Ishikawa (cell line): ENCODE results near the gene LHX1.

Experiments
- CEBPB ChIP-seq: IDR thresholded peaks from 2 replicates; pipeline ENCODE4 v1.6.1; 2012
- CREB1 ChIP-seq: IDR thresholded peaks from 2 replicates; pipeline ENCODE4 v1.6.1; 2012; ENCODE audit warnings: low read depth
- EGR1 ChIP-seq: IDR thresholded peaks from 2 replicates; pipeline ENCODE4 v1.6.1; 2012
- EP300 ChIP-seq: IDR thresholded peaks from 2 replicates; pipeline ENCODE4 v1.6.1; 2012; ENCODE audit warnings: borderline replicate concordance
- FOXM1 ChIP-seq: IDR thresholded peaks from 2 replicates; pipeline ENCODE4 v1.6.1; 2012; ENCODE audit warnings: low read depth, borderline replicate concordance
- NFIC ChIP-seq: IDR thresholded peaks from 2 replicates; pipeline ENCODE4 v1.6.1; 2012
- RAD21 ChIP-seq: IDR thresholded peaks from 2 replicates; pipeline ENCODE4 v1.6.1; 2012; ENCODE audit warnings: low read depth
- REST ChIP-seq: IDR thresholded peaks from 2 replicates; pipeline ENCODE4 v1.6.1; 2012; ENCODE audit warnings: low read depth, mild to moderate bottlenecking
- TAF1 ChIP-seq: IDR thresholded peaks from 2 replicates; pipeline ENCODE4 v1.6.1; 2012; ENCODE audit warnings: low read depth, mild to moderate bottlenecking
- TCF12 ChIP-seq: IDR thresholded peaks from 2 replicates; pipeline ENCODE4 v1.6.1; 2012; ENCODE audit warnings: low read depth
- TEAD4 ChIP-seq: IDR thresholded peaks from 2 replicates; pipeline ENCODE4 v1.6.1; 2012
- USF1 ChIP-seq: IDR thresholded peaks from 2 replicates; pipeline ENCODE4 v1.6.1; 2012
- YY1 ChIP-seq: IDR thresholded peaks from 2 replicates; pipeline ENCODE4 v1.6.1; 2012; ENCODE audit warnings: low read depth
- ZBTB7A ChIP-seq: IDR thresholded peaks from 2 replicates; pipeline ENCODE4 v1.6.1; 2012; ENCODE audit warnings: low read depth
- TF ChIP-seq, protein P1 (sequence below): IDR thresholded peaks from 2 replicates; pipeline ENCODE4 v1.6.1; 2012

Gene LHX1

GRCh38 chr17:36923814-36924221, 13.5 kb upstream of the LHX1 start:
- TF ChIP-seq TCF12: no peak
- TF ChIP-seq EP300: no peak
- TF ChIP-seq YY1: no peak
- no peak for TF ChIP-seq NFIC
- no peak for TF ChIP-seq TAF1
- no peak for TF ChIP-seq TEAD4
- no peak for TF ChIP-seq EGR1
- TF ChIP-seq FOXM1: no peak
- no peak for TF ChIP-seq CEBPB
- TF ChIP-seq RAD21: no peak
- no peak for TF ChIP-seq CREB1
- no peak for TF ChIP-seq USF1
- TF ChIP-seq, protein P1, sequence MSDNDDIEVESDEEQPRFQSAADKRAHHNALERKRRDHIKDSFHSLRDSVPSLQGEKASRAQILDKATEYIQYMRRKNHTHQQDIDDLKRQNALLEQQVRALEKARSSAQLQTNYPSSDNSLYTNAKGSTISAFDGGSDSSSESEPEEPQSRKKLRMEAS: no peak
- no peak for TF ChIP-seq ZBTB7A
- no peak for TF ChIP-seq REST

DNA sequence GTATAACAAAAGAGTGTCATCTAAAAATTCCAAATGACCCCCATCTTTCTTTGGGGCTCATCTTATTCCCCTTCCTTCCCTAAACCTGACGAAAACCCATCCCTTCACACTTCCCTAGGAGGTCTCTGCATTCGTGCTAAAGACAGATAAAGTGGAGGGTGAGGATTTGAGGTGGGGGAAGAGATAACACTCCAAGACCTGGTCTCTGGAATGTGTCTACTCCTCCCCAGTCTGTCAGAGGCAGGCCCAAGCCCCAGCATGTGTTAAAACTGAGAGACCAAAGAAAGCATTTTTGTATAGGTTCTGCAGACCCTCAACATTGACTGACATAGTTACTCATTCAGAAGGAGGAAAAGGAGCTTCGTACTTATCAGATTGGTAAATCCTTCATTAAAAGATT, 11.0 kb upstream of the LHX1 start:
- TF ChIP-seq FOXM1 (no peak), CEBPB (no peak)

GRCh38 chr17:36926701-36927100, 10.6 kb upstream of the LHX1 start:
- no peak for TF ChIP-seq TAF1
- TF ChIP-seq NFIC: no peak
- TF ChIP-seq USF1: no peak
- TF ChIP-seq TCF12: no peak

GRCh38 chr17:36928471-36929345, 8.6 kb upstream of the LHX1 start:
- TF ChIP-seq RAD21: no peak

DNA sequence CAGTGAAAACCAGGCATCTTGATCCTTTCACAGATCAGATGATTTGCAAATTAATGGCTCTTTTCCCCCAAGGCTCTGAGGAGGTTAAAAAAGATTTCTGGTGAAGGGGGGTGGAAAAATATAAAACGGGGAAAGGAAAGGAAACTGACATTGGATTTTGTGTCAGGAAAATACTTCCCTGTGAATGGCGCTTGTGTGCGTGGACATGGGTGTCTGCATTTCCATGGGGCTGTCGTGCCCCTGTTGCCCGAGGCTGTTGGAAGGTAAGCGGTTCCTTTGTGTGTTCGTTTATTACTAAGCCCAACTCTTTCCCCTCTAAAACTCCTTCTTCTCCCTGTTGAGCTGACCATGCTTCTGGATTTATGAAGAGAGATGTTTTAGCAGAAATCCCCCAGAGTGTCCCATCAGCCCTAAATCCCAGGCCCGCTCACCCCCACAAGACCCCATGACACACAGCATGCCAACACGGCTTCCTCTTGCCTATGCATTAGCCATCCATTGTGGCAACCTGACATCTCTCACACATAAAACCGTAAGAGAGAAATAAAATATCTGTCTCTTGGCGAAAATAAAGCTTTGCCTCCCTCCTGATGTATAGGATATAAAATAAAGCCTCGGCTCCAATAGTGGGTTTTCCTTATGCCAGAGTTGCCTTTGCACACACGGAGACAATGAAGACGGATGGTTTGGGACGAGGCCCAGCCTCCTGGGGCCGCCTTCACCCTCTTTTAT, 7.3 kb upstream of the LHX1 start:
- no peak for TF ChIP-seq TCF12
- TF ChIP-seq RAD21: no peak
- TF ChIP-seq REST: no peak
- TF ChIP-seq EP300: no peak
- TF ChIP-seq TAF1: no peak
- no peak for TF ChIP-seq NFIC
- TF ChIP-seq USF1: no peak
- TF ChIP-seq CEBPB: no peak
- no peak for TF ChIP-seq EGR1
- no peak for TF ChIP-seq ZBTB7A
- TF ChIP-seq CREB1: no peak

GRCh38 chr17:36930583-36930900, 6.7 kb upstream of the LHX1 start:
- TF ChIP-seq EGR1: no peak
- TF ChIP-seq FOXM1: no peak
- TF ChIP-seq YY1: no peak
